Peyer's patch (tissue), 4 donors: Measurements from ENCODE around the gene ABR. TPM values are rescaled to one million over a fixed set of nuclear protein-coding genes. Genes with fewer than 3 reads are reported as not detected.
"Not testable (repeated sequence)": the region's sequence is repeated elsewhere in the genome, so short reads cannot be mapped to it uniquely, and the experiment has no call there.

ENCODE experiments used
- DNase-seq, 3 donors: peaks; one replicate each; pipeline ENCODE4 v3.0.0-alpha.2; 2017 to 2019
- H3K27ac ChIP-seq, 4 donors: fragments of 200-600 bp; sonication (generic); one replicate each; pipeline ENCODE4 v1.5.1; 2016 to 2019
- H3K27me3 ChIP-seq, 2 donors: fragments of 200-600 bp; sonication (generic); one replicate each; pipeline ENCODE4 v1.5.1; 2019
- H3K36me3 ChIP-seq, 3 donors: fragments of 200-600 bp; sonication (generic); one replicate each; pipeline ENCODE4 v1.5.1; 2016 to 2019
- H3K4me1 ChIP-seq, 4 donors: fragments of 200-600 bp; sonication (generic); one replicate each; pipeline ENCODE4 v1.5.1; 2016 to 2019
- H3K4me3 ChIP-seq, 4 donors: fragments of 200-600 bp; sonication (generic); 1 replicate in 3 of 4; 2 replicates in 1 of 4; pipeline ENCODE4 v1.5.1; 2016 to 2019; ENCODE audit warnings: mild to moderate bottlenecking in 1 of 4
- H3K9me3 ChIP-seq, 4 donors: fragments of 200-600 bp; sonication (generic); one replicate each; pipeline ENCODE4 v1.5.1; 2016 to 2019; ENCODE audit warnings: mild to moderate bottlenecking in 1 of 4
- CTCF ChIP-seq, 6 experiments: fragments of 450-650 bp in 4 of 6; fragments of 200-600 bp in 2 of 6; sonication (generic) in 1 of 6; IDR thresholded peaks; one replicate each; pipeline ENCODE4 v1.5.1; 2017 to 2019; ENCODE audit warnings: antibody characterized with exemption in 6 of 6, mild to moderate bottlenecking in 3 of 6, moderate library complexity in 1 of 6
- POLR2A ChIP-seq, 2 donors: fragments of 450-650 bp; IDR thresholded peaks; one replicate each; pipeline ENCODE4 v1.5.1; 2017; ENCODE audit warnings: antibody characterized with exemption in 2 of 2, mild to moderate bottlenecking in 2 of 2, moderate library complexity in 2 of 2
- total RNA-seq, 4 donors: library from RNA; depleted of rRNA; stranded (reverse); fragments of >200 nt; gene quantifications; one replicate each; pipeline ENCODE4 v1.1.0, GENCODE V29; 2016

ABR gene
- total RNA-seq, 4 donors from 2014 or later, result 220 to 753 (median 440) TPM

GRCh38 chr17:1125788-1126145 lies 54.0 kb downstream of the ABR start:
- Histone ChIP-seq H3K27ac (no peak overlapping the region), H3K36me3 (no peaks in the 10 kb centered on the region), H3K9me3 (no peaks in the 10 kb centered on the region), H3K4me1 (peaks cover 0 to 32% (median 6%) of the 10 kb centered on the region in 4 donors), H3K27me3 (no peaks in the 10 kb centered on the region), H3K4me3 (no peak overlapping the region)
- TF ChIP-seq CTCF (IDR thresholded peaks at IDR 0.05), result no peak
- TF ChIP-seq POLR2A (IDR thresholded peaks at IDR 0.05), result no peak
- DNase-seq, result no peak

- no peaks in the 10 kb centered on the region for H3K9me3 ChIP-seq
- TF ChIP-seq CTCF (IDR thresholded peaks at IDR 0.05) (no peak), POLR2A (IDR thresholded peaks at IDR 0.05) (no peak)
- H3K36me3 ChIP-seq, result no peaks in the 10 kb centered on the region
- H3K27me3 ChIP-seq, result no peaks in the 10 kb centered on the region
- no peak overlapping the region for H3K4me3 ChIP-seq
- H3K27ac ChIP-seq, result no peak overlapping the region
- DNase-seq, result no peak
- peaks cover 0 to 32% (median 6%) of the 10 kb centered on the region in 4 donors for H3K4me1 ChIP-seq
Observed at GRCh38 chr17:1124896-1125787, 54.6 kb downstream of the ABR start.

GRCh38 chr17:1123921-1124715 lies 55.7 kb downstream of the ABR start:
- Histone ChIP-seq H3K9me3 (no peaks in the 10 kb centered on the region), H3K27ac (peak overlapping the region in 1 of 4 donors; percentile 89), H3K4me3 (peak overlapping the region in 1 of 4 donors; percentile 9), H3K36me3 (no peaks in the 10 kb centered on the region), H3K27me3 (no peaks in the 10 kb centered on the region), H3K4me1 (peaks cover 0 to 32% (median 6%) of the 10 kb centered on the region in 4 donors)
- no peak for DNase-seq
- TF ChIP-seq CTCF (IDR thresholded peaks at IDR 0.05) (no peak), POLR2A (IDR thresholded peaks at IDR 0.05) (no peak)

GRCh38 chr17:1123393-1123831 lies 56.4 kb downstream of the ABR start:
- H3K4me3 ChIP-seq, result peak overlapping the region in 2 of 4 donors; percentile 9 to 37
- TF ChIP-seq POLR2A (IDR thresholded peaks at IDR 0.05), result no peak
- TF ChIP-seq CTCF (IDR thresholded peaks at IDR 0.05), result no peak
- no peaks in the 10 kb centered on the region for H3K27me3 ChIP-seq
- H3K4me1 ChIP-seq, result peaks cover 0 to 32% (median 6%) of the 10 kb centered on the region in 4 donors
- no peaks in the 10 kb centered on the region for H3K36me3 ChIP-seq
- DNase-seq, result no peak
- H3K9me3 ChIP-seq, result no peaks in the 10 kb centered on the region
- peak overlapping the region in 3 of 4 donors; percentile 24 to 89 (median 56) for H3K27ac ChIP-seq

- H3K36me3 ChIP-seq, result no peaks in the 10 kb centered on the region
- H3K27me3 ChIP-seq, result no peaks in the 10 kb centered on the region
- H3K4me1 ChIP-seq, result peaks cover 0 to 32% (median 6%) of the 10 kb centered on the region in 4 donors
- H3K9me3 ChIP-seq, result no peaks in the 10 kb centered on the region
- H3K27ac ChIP-seq, result peak overlapping the region in 3 of 4 donors; percentile 34 to 89 (median 56)
- peak; percentile 69 to 98 (median 95) for TF ChIP-seq CTCF (IDR thresholded peaks at IDR 0.05)
- TF ChIP-seq POLR2A (IDR thresholded peaks at IDR 0.05), result peak in 1 of 2 donors; percentile 74
- peak overlapping the region in 2 of 4 donors; percentile 9 to 37 for H3K4me3 ChIP-seq
- peak; percentile 79 to 96 (median 94) for DNase-seq
Observed at GRCh38 chr17:1122533-1123392, 57.0 kb downstream of the ABR start.

- not testable (repeated sequence) for DNase-seq, H3K27me3 ChIP-seq, H3K9me3 ChIP-seq, H3K4me3 ChIP-seq, H3K36me3 ChIP-seq
- peak overlapping the region in 3 of 4 donors; percentile 34 to 89 (median 56) for H3K27ac ChIP-seq
- H3K4me1 ChIP-seq, result peaks cover 0 to 34% (median 6%) of the 10 kb centered on the region in 4 donors
Observed at GRCh38 chr17:1121442-1121817, 58.4 kb downstream of the ABR start.
